Stomach (tissue), 4 donors: ENCODE data around the gene TTLL11.

Experiments
- CTCF ChIP-seq, 7 experiments: fragments of 450-650 bp in 4 of 7; fragments of 200-600 bp in 3 of 7; sonication (generic) in 3 of 7; IDR thresholded peaks; one replicate each; pipeline ENCODE4 v1.5.1; 2016 to 2019; ENCODE audit warnings: antibody characterized with exemption in 7 of 7, control low read depth in 2 of 7, mild to moderate bottlenecking in 1 of 7
- EP300 ChIP-seq: sonication (generic); formaldehyde crosslinking; IDR thresholded peaks from one replicate; pipeline ENCODE4 v1.6.1; 2017; ENCODE audit warnings: antibody characterized with exemption
- POLR2A ChIP-seq, 4 donors: fragments of 450-650 bp; IDR thresholded peaks; one replicate each; pipeline ENCODE4 v1.6.1; 2016; ENCODE audit warnings: antibody characterized with exemption in 4 of 4, control low read depth in 2 of 4, mild to moderate bottlenecking in 1 of 4, moderate library complexity in 1 of 4

DNA sequence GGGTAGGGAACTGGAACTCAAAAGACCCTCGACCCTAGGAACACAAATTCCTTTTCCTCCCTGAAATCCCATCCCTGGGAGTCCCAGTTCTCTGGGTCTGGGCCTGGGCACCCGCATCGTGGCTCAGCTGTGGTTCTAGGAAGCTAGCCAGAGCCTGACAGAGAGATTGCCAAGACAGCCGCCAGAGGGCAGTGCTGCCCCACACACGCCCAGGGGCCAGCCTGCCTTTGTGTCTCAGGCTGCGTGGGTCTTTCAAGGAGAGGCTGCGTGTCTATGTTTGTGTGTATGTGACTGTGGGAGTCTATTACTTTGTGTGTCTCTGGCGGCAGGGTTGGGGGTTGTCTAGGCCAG lies 32.0 kb upstream of the TTLL11 start:
- TF ChIP-seq CTCF (IDR thresholded peaks at IDR 0.05) (peak in 6 of 7 experiments; percentile 44 to 98 (median 94)), EP300 (no peak), POLR2A (IDR thresholded peaks at IDR 0.05) (no peak)
